MG63 (cell line): ENCODE results near the gene ANKMY1. TPM values are rescaled to one million over a fixed set of nuclear protein-coding genes. Genes with fewer than 3 reads are reported as not detected.

Experiments used
- DNase-seq: peaks from one replicate; pipeline ENCODE4 v3.0.0-alpha.2; 2020
- H3K27me3 ChIP-seq: fragments of 250-450 bp; sonication (Bioruptor Pico); 2 replicates; pipeline ENCODE4 v1.5.1; 2020; ENCODE audit warnings: mild to moderate bottlenecking, moderate library complexity
- H3K36me3 ChIP-seq: fragments of 250-450 bp; sonication (Bioruptor Pico); 2 replicates; pipeline ENCODE4 v1.5.1; 2020; ENCODE audit warnings: mild to moderate bottlenecking, moderate library complexity
- H3K4me3 ChIP-seq: fragments of 250-450 bp; sonication (Bioruptor Pico); 2 replicates; pipeline ENCODE4 v1.5.1; 2020; ENCODE audit warnings: mild to moderate bottlenecking, moderate library complexity
- H3K9me3 ChIP-seq: fragments of 250-450 bp; sonication (Bioruptor Pico); 2 replicates; pipeline ENCODE4 v1.5.1; 2020; ENCODE audit warnings: mild to moderate bottlenecking, moderate library complexity
- total RNA-seq: library from RNA; depleted of rRNA; stranded (reverse); fragments of >200 nt; shearing (Covaris generic); gene quantifications from 2 replicates; pipeline ENCODE4 v1.2.3, GENCODE V29; 2014; ENCODE audit warnings: low replicate concordance

ANKMY1 gene
- total RNA-seq, 1 experiment from 2014 or later = 10.2 TPM

DNA sequence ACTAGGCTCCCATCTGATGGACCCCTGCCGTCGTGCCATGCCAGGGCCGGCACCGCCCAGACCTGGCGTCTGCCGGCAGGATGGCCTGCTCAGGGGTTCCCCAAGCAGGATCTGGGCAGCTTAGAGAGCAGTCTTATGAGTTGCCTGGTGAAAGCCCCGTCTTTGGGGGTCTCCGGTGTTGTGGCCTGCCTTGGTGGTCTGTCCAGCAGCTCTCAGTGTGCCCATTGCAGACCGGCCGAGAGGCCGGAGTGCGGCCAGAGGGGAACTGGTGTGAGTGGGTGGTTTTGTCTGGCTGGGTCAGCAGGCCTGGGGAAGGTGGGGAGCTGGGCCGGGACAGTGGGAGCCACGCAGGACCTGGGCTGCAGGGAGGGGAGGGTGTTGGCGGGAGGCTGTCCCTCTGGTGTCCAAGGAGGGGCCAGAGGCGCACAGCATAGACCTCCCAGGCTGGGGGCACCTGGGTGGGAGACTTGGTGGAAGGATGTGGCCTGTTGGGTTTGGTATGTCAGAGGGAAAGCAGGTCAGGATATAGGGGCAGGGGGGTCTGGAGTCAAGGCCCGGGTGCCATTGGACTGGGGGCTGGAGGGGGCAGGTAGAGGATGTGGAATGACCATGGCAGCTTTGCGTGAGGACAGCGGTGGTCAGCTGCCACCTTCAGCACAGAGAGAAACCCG, 105.9 kb downstream of the ANKMY1 start:
- Histone ChIP-seq H3K36me3 (no peaks in the 10 kb centered on the region), H3K27me3 (no peaks in the 10 kb centered on the region), H3K4me3 (no peak overlapping the region), H3K9me3 (no peaks in the 10 kb centered on the region)
- DNase-seq = peak; percentile 0

GRCh38 chr2:240451108-240451611, 106.6 kb downstream of the ANKMY1 start:
- no peaks in the 10 kb centered on the region for H3K36me3 ChIP-seq
- DNase-seq = peak; percentile 84
- H3K27me3 ChIP-seq = no peaks in the 10 kb centered on the region
- no peaks in the 10 kb centered on the region for H3K9me3 ChIP-seq
- H3K4me3 ChIP-seq = no peak overlapping the region

DNA sequence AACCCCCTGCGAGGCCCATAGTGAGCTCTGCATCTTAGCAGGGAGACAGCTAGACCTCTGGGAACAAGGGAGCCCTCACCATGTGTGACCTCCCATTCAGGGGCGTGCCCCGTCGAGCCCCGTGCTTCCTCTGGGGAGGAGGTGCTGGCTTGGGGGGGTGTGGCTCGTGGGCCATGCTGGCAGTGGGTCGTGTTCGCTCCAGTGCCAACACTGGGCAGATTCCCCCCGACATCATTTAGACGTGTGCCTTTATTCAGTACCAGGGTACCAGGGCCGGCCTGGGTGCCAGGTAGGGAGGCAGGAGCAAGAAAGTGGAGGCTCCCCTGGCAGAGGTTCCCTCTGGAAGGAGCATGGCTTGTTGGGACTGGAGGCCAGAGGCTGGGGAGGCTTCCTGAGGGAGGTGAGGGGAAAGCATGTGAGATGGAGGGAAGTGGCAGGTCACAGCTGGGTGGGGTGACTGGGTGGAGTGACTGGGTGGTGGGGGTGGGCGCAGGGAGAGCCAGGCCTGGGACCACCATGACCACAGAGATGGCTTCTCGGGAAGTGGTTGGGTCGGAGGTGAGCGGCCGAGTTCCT, 107.2 kb downstream of the ANKMY1 start:
- no peak overlapping the region for H3K4me3 ChIP-seq
- no peaks in the 10 kb centered on the region for H3K9me3 ChIP-seq
- no peaks in the 10 kb centered on the region for H3K36me3 ChIP-seq
- H3K27me3 ChIP-seq = no peaks in the 10 kb centered on the region
- no peak for DNase-seq

DNA sequence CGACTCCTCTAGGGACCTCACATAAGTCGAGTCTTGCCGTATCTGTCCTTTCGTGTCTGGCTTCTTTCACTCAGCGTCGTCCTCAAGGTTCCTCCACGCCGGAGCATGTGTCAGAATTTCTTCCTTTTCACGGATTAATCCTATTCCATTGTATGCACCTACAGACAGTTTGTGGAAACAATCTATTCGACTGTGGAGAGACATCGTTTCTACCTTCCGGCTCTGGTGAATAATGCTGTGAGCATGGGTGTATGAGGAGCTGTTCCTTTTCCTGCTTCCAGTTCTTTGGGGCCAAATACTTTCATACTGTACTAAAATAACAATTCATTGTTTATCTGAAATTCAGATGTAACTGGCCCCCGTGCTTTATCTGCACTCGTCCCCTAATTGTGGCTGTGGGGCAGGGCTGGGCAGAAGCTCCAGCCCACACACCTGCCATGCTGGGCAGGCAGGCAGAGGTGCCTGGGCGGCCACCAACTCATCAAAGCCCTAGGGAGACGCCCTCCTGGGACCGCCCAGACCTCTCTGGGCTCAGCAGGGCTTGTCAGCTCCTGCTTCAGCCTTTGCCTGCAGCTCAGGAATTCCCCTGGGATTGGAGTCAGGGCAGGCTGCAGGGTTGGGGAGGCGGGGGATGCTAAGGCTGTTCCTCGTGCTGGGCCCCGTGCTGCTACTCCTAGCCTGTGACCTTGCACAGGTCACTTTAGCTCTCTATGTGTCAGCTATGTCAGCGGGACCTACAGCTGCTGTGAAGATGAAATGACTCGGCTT, 107.8 kb downstream of the ANKMY1 start:
- no peaks in the 10 kb centered on the region for H3K9me3 ChIP-seq
- no peaks in the 10 kb centered on the region for H3K27me3 ChIP-seq
- no peaks in the 10 kb centered on the region for H3K36me3 ChIP-seq
- no peak overlapping the region for H3K4me3 ChIP-seq
- DNase-seq = no peak

GRCh38 chr2:240448387-240449274, 109.2 kb downstream of the ANKMY1 start:
- Histone ChIP-seq H3K27me3 (no peaks in the 10 kb centered on the region), H3K36me3 (no peaks in the 10 kb centered on the region; the same call in 1 of the 2 replicates), H3K4me3 (no peak overlapping the region), H3K9me3 (no peaks in the 10 kb centered on the region)
- DNase-seq = no peak

DNA sequence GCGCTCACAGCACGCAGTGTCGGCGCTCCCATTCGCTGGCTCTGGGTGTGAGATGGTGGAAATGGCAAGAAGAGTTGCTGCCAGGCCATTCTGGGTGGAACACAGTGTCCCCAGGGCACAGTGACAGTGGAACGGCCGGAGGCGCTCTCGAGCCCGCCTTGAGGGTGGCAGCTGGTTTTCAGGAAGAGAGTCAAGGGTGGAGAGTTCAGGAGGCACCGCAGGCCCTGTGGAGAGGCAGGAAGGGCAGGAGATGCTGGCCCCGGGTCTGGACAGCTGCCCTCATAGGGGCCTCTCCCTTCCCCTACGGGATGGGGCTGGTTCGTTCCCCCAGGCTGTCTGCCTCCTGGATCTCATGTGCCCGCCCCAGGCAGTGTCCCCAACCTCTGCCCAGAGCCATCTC, 109.9 kb downstream of the ANKMY1 start:
- H3K27me3 ChIP-seq = no peaks in the 10 kb centered on the region
- DNase-seq = no peak

DNA sequence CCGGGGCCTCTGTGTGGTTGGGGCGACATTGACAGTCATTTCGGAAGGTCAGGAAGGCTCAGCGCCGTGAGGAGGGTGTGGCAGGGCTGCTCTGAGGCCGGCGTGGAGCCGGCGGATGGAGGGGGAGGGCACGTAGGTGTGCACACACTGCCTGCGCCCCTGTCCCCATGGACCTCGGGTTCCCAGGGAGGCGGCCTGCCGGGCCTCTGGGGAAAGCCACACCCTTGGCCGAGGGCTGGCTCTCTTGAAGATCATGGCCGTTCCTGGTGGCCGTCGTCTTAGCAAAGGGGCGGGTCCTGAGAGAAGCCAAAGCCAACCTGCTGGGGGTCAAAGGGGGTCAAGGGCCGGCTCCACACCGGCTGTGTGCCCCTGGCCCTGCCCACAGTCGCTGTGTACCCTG, 110.5 kb downstream of the ANKMY1 start:
- DNase-seq = no peak
- Histone ChIP-seq H3K4me3 (no peak overlapping the region), H3K27me3 (no peaks in the 10 kb centered on the region), H3K9me3 (no peaks in the 10 kb centered on the region), H3K36me3 (no peaks in the 10 kb centered on the region; the same call in 1 of the 2 replicates)

More for the DNA sequence above, 109.9 kb downstream of the ANKMY1 start:
- no peak overlapping the region for H3K4me3 ChIP-seq
- no peaks in the 10 kb centered on the region; the same call in 1 of the 2 replicates for H3K36me3 ChIP-seq
- no peaks in the 10 kb centered on the region for H3K9me3 ChIP-seq

- Histone ChIP-seq H3K4me3 (no peak overlapping the region), H3K36me3 (no peaks in the 10 kb centered on the region; the same call in 1 of the 2 replicates), H3K27me3 (no peaks in the 10 kb centered on the region), H3K9me3 (no peaks in the 10 kb centered on the region)
- no peak for DNase-seq
Observed at GRCh38 chr2:240446664-240447175, 111.1 kb downstream of the ANKMY1 start.

- no peak overlapping the region for H3K4me3 ChIP-seq
- no peak for DNase-seq
- H3K36me3 ChIP-seq = no peaks in the 10 kb centered on the region; the same call in 1 of the 2 replicates
- H3K9me3 ChIP-seq = no peaks in the 10 kb centered on the region
- no peaks in the 10 kb centered on the region for H3K27me3 ChIP-seq
Observed at GRCh38 chr2:240445961-240446663, 111.7 kb downstream of the ANKMY1 start.

DNA sequence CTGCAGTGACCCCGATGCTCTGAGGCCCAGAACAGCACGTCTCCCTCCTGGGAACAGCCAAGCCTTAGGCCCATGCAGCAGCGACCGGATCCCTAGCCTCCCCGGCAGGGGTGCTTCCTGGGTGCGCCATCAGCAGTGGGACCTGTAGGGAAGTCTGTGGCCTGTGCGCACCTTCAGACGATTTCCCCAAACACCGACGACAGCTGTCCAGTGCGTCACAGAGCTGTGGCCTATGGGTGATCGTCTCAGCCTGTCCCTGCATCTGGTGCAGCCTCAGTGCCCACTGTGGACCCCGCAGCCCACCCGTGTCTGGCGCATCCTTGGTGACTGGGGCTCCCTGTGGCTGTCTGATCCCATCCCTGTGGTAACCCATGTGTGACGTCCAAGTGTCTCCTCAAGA, 113.3 kb downstream of the ANKMY1 start:
- H3K4me3 ChIP-seq = no peak overlapping the region
- no peaks in the 10 kb centered on the region for H3K27me3 ChIP-seq
- no peaks in the 10 kb centered on the region for H3K9me3 ChIP-seq
- no peak for DNase-seq
- H3K36me3 ChIP-seq = no peaks in the 10 kb centered on the region; the same call in 1 of the 2 replicates

DNA sequence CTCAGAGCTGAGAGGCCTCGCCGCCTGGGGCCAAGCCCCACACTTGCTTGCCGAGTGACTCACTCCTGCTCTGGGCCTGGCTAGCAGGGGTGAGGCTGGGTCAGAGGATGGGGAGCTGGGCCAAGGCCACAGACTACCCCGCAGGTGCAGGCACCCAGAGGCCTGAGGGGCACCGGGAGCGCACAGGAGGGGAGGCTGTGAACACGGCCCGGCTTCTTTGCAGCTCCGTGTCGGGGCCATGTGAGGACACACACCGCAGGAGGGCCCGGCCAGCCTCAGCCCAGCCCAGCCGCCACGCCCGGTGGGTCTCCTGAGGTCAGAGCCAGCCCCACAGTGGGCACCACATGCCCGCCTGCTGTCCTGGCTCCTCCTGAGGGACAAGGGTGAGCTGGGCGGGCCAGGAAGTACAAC, 113.9 kb downstream of the ANKMY1 start:
- H3K9me3 ChIP-seq = no peaks in the 10 kb centered on the region
- no peak overlapping the region for H3K4me3 ChIP-seq
- DNase-seq = peak; percentile 41
- no peaks in the 10 kb centered on the region for H3K27me3 ChIP-seq
- no peaks in the 10 kb centered on the region; the same call in 1 of the 2 replicates for H3K36me3 ChIP-seq

- no peak overlapping the region for H3K4me3 ChIP-seq
- DNase-seq = no peak
- H3K9me3 ChIP-seq = no peaks in the 10 kb centered on the region
Observed at GRCh38 chr2:240442891-240443715, 114.7 kb downstream of the ANKMY1 start.

GRCh38 chr2:240441993-240442411, 115.8 kb downstream of the ANKMY1 start:
- no peak for DNase-seq
- no peaks in the 10 kb centered on the region for H3K9me3 ChIP-seq
- peaks cover 2% of the 10 kb centered on the region; the same call in 1 of the 2 replicates for H3K36me3 ChIP-seq
- no peaks in the 10 kb centered on the region for H3K27me3 ChIP-seq
- no peak overlapping the region for H3K4me3 ChIP-seq

More at GRCh38 chr2:240442891-240443715, 114.7 kb downstream of the ANKMY1 start:
- Histone ChIP-seq H3K27me3 (no peaks in the 10 kb centered on the region), H3K36me3 (peaks cover 2% of the 10 kb centered on the region; the same call in 1 of the 2 replicates)

GRCh38 chr2:240441326-240441992, 116.3 kb downstream of the ANKMY1 start:
- H3K4me3 ChIP-seq = no peak overlapping the region
- no peaks in the 10 kb centered on the region for H3K9me3 ChIP-seq
- DNase-seq = no peak
- peaks cover 2% of the 10 kb centered on the region; the same call in 1 of the 2 replicates for H3K36me3 ChIP-seq
- no peaks in the 10 kb centered on the region for H3K27me3 ChIP-seq
